Heart right ventricle (tissue), 16 donors: ENCODE results near the gene GSTT2B. TPM values are rescaled to one million over a fixed set of nuclear protein-coding genes. Genes with fewer than 3 reads are reported as not detected.

Experiments used
- ATAC-seq, 8 donors: fragments of 200-7000 bp; cut with Tn5 transposase; one replicate each; pipeline ENCODE4 v1.9.1; 2020; ENCODE audit warnings: mild to moderate bottlenecking in 8 of 8, moderate library complexity in 8 of 8, moderate number of reproducible peaks in 1 of 8
- DNase-seq, 2 donors: peaks; one replicate each; pipeline ENCODE4 v3.0.0-alpha.2; 2020
- H3K27ac ChIP-seq, 10 donors: fragments of 200-600 bp; sonication (generic) in 2 of 10; one replicate each; pipeline versions ENCODE4 v1.5.0 to v1.8.0; 2020 to 2022; ENCODE audit warnings: mild to moderate bottlenecking in 3 of 10
- H3K27me3 ChIP-seq, 7 donors: fragments of 200-600 bp; one replicate each; pipeline ENCODE4 v1.8.0; 2021 to 2022; ENCODE audit warnings: mild to moderate bottlenecking in 2 of 7
- H3K36me3 ChIP-seq, 9 donors: fragments of 200-600 bp; sonication (generic) in 1 of 9; one replicate each; pipeline versions ENCODE4 v1.5.0 to v1.8.0; 2020 to 2022; ENCODE audit warnings: mild to moderate bottlenecking in 2 of 9
- H3K4me1 ChIP-seq, 9 donors: fragments of 200-600 bp; sonication (generic) in 1 of 9; one replicate each; pipeline versions ENCODE4 v1.5.0 to v1.8.0; 2020 to 2022; ENCODE audit warnings: mild to moderate bottlenecking in 4 of 9
- H3K4me3 ChIP-seq, 10 donors: fragments of 200-600 bp; sonication (generic) in 2 of 10; one replicate each; pipeline versions ENCODE4 v1.5.0 to v1.8.0; 2020 to 2022; ENCODE audit warnings: mild to moderate bottlenecking in 7 of 10, moderate library complexity in 2 of 10
- H3K9me3 ChIP-seq, 11 donors: fragments of 200-600 bp in 10 of 11; sonication (generic) in 2 of 11; one replicate each; pipeline versions ENCODE4 v1.5.0 to v1.8.0; 2013 to 2022; ENCODE audit warnings: mild to moderate bottlenecking in 2 of 11, control low read depth in 1 of 11, moderate library complexity in 1 of 11
- WGBS, 2 donors: extraction: QIAGEN DNeasy Blood & Tissue Kit; methylation state at CpG; one replicate each; pipeline ENCODE4 v1.1.7; 2013; ENCODE audit warnings: inconsistent platforms in 1 of 2; 5-methylcytosine and 5-hydroxymethylcytosine counted together
- intact Hi-C, 10 donors: fragments of 100-400 bp; cut with DNase I; formaldehyde crosslinking; loops; one replicate each; pipeline versions ENCODE4 v1.11.1 to v1.14.2; 2022
- polyA plus RNA-seq, 2 donors: library from polyadenylated mRNA; stranded (reverse); fragments of 200-250 nt; gene quantifications; one replicate each; pipeline ENCODE4 v1.2.3, GENCODE V29; 2013
- total RNA-seq, 10 donors: library from RNA; stranded (reverse); fragmentation: NEBNext Ultra II Directional in 3 of 10; extraction: Animal tissue kit (Norgen Biotek cat#: 25700) in 3 of 10; gene quantifications; one replicate each; pipeline versions ENCODE4 v1.2.1 to v1.2.4, GENCODE V29; 2021 to 2023
- TF ChIP-seq, protein P1 (sequence below), 9 donors: fragments of 200-600 bp; sonication (generic) in 2 of 9; IDR thresholded peaks; one replicate each; pipeline versions ENCODE4 v1.5.0 to v1.8.0; 2021 to 2022; ENCODE audit warnings: antibody characterized with exemption in 9 of 9, mild to moderate bottlenecking in 5 of 9, moderate library complexity in 1 of 9
- donor health status: Arrhythmogenic right ventricular cardiomyopathy.
- donor health status: ischemic (EF 13 %, LVEDD 7.1; RV severe dilation, severe dysfunction).
- donor health status: healthy with polysubstance abuse.
- donor health status: DM: no; HTN: yes; CAD: no.
- donor health status: DM: no; HTN: no; CAD: no.
- donor health status: ischemic (EF 25% LVEDD 6.9; RV normal size, moderate dysfunction).
- donor health status: ischemic (EF 25% LVEDD 5.7; RV mildly dilated, moderate dysfunction).
- donor health status: healthy.
- donor health status: DM: yes; HTN: yes; CAD: no.
- donor health status: Ischemic cardiomyopathy.
- donor health status: ischemic (EF 35%, LVEDD 5.7; RV mildly dilated, moderate dysfunction).
- donor health status: nonischemic (EF 11% LVEDD 7.7; RV severe dilation, severe dysfunction).
- donor health status: DM: yes; HTN: yes; CAD: no.
- donor health status: PGD.
- donor health status: ischemic (EF 29% LVEDD 5.4; RV normal size, mild dysfunction).
- donor health status: nonischemic (EF 23%, LVEDD 6.1; RV moderate dilation, normal function).

GSTT2B gene
- total and polyA plus RNA-seq, 12 donors, result 1.3 to 25.4 (median 5.4) TPM

DNA sequence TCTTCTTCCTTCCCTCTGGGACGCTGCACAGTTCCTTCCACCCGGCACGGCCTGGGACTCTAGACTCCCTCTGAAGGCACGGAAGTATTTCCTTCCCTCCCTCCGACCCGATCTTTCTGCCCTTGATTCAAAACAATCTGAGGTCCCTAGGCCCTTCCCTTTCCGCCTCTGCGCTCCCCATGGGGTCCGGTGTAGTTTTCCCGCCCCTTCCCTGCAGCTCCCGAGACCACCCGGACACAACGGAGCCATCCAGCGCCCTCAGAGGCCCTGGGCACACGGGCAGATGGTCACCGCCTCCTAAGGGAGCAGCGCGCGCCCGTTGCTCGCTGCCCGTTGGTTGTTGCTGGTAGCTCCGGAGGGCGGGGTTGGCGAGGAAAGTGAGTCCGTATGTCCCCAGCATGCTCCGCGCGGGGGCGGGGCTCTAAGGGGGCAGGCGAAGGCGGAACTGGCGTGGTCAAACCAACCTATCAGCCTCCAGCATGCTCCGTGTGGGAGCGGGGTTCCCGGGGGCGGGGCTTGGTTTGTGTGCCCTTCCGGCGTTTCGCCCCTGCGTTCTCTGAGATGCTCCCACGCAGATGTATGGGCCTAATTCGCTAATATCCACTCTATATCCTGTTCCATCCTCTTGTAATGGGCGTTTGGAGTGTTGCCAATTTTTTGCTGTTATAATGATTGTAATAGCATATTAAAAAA lies 47.2 kb downstream of the GSTT2B start:
- peak overlapping the region; percentile 22 to 66 (median 61) for H3K4me3 ChIP-seq
- H3K9me3 ChIP-seq, result no peaks in the 10 kb centered on the region
- peak overlapping the region; percentile 77 to 93 (median 86) for H3K27ac ChIP-seq
- ATAC-seq, result peak; percentile 99 to 100 (median 100)
- peak; percentile 100 for DNase-seq
- H3K4me1 ChIP-seq, result peaks cover 5 to 26% (median 16%) of the 10 kb centered on the region in 9 donors
- intact Hi-C loops, result loop anchor here in 3 of 10 donors (1.0 to 10.0 kb wide), 3 partner anchors 20 to 641 kb away; partner anchors contain the start of genes DDT (in 1 of the 3), GUCD1 (in 1 of the 3), MIF (in 1 of the 3) and SNRPD3 (in 1 of the 3)
- no peaks in the 10 kb centered on the region for H3K27me3 ChIP-seq
- WGBS, 2 donors, result 0 to 1% methylated on average over 44 of the region's 44 CpGs
- TF ChIP-seq, protein P1, sequence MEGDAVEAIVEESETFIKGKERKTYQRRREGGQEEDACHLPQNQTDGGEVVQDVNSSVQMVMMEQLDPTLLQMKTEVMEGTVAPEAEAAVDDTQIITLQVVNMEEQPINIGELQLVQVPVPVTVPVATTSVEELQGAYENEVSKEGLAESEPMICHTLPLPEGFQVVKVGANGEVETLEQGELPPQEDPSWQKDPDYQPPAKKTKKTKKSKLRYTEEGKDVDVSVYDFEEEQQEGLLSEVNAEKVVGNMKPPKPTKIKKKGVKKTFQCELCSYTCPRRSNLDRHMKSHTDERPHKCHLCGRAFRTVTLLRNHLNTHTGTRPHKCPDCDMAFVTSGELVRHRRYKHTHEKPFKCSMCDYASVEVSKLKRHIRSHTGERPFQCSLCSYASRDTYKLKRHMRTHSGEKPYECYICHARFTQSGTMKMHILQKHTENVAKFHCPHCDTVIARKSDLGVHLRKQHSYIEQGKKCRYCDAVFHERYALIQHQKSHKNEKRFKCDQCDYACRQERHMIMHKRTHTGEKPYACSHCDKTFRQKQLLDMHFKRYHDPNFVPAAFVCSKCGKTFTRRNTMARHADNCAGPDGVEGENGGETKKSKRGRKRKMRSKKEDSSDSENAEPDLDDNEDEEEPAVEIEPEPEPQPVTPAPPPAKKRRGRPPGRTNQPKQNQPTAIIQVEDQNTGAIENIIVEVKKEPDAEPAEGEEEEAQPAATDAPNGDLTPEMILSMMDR (IDR thresholded peaks at IDR 0.05), result no peak
- peaks cover 0 to 10% (median 0%) of the 10 kb centered on the region in 9 donors for H3K36me3 ChIP-seq

- TF ChIP-seq, protein P1 (IDR thresholded peaks at IDR 0.05), result no peak
- peak in 1 of 8 donors; percentile 3 for ATAC-seq
- intact Hi-C loops, result loop anchor here in 3 of 10 donors (1.0 to 10.0 kb wide), 3 partner anchors 19 to 642 kb away; partner anchors contain the start of genes DDT (in 1 of the 3), GUCD1 (in 1 of the 3), MIF (in 1 of the 3) and SNRPD3 (in 1 of the 3)
- 0 to 4% methylated on average over 1 of the region's 1 CpG for WGBS, 2 donors
- Histone ChIP-seq H3K9me3 (no peaks in the 10 kb centered on the region), H3K4me3 (peak overlapping the region; percentile 22 to 66 (median 61)), H3K36me3 (peaks cover 0 to 8% (median 0%) of the 10 kb centered on the region in 9 donors), H3K27me3 (no peaks in the 10 kb centered on the region), H3K4me1 (peaks cover 5 to 29% (median 16%) of the 10 kb centered on the region in 9 donors), H3K27ac (peak overlapping the region; percentile 77 to 93 (median 86))
- no peak for DNase-seq
Observed at GRCh38 chr22:23913306-23913660, 47.7 kb downstream of the GSTT2B start.

DNA sequence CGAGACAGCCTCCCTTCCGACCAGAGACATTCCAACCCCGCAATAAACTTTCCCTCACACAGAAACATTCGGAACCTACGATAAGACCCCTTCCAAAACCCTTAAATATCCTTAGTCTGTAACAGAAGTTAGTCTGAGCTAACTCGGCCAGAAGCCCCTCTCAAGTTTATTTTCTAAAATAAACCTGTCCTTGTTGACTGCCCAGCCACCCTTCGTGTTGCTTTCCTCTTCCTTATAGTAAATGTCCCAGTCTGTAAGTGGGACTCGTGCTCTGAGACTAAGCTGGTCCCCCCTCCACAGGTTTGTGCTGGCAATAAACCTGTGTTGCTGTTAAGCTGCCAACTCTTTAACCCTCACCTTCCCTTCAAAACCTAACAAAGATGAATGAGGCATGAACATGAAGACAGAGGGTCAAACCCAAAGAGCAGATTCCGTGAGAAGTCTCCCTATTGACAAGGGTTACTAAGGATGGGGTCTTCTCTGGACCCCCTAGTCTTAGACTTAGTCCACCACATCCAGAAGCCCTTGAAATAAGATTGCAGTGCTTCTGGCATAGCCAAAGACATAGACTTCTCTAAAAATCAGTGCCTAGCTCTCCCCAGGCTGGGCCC lies 48.6 kb downstream of the GSTT2B start:
- ATAC-seq, result no peak

More for the DNA sequence above, 48.6 kb downstream of the GSTT2B start:
- peaks cover 5 to 29% (median 16%) of the 10 kb centered on the region in 9 donors for H3K4me1 ChIP-seq
- no peak overlapping the region for H3K4me3 ChIP-seq
- peaks cover 0 to 6% (median 0%) of the 10 kb centered on the region in 9 donors for H3K36me3 ChIP-seq
- no peaks in the 10 kb centered on the region for H3K27me3 ChIP-seq
- H3K9me3 ChIP-seq, result no peaks in the 10 kb centered on the region
- TF ChIP-seq, protein P1 (IDR thresholded peaks at IDR 0.05), result no peak
- intact Hi-C loops, result loop anchor here in 2 of 10 donors (10.0 kb wide), 2 partner anchors 62 to 642 kb away; partner anchors contain the start of genes DDT (in 1 of the 2), GUCD1 (in 1 of the 2) and SNRPD3 (in 1 of the 2)
- DNase-seq, result no peak
- WGBS, 2 donors, result 88 to 93% methylated on average over 9 of the region's 9 CpGs
- H3K27ac ChIP-seq, result peak overlapping the region in 1 of 10 donors; percentile 93
